ENCODE measurements around the gene C12orf50.
"Not testable (repeated sequence)": the region's sequence is repeated elsewhere in the genome, so short reads cannot be mapped to it uniquely, and the experiment has no call there.

The C12orf50 gene

GRCh38 chr12:88029093-88029665, at the start of gene C12orf50:
Gene C12orf50, minus strand, starts transcription at chr12:88029401. Its CDS starts 2,439 bp downstream, at chr12:88026962.
- no peak for DNase-seq

GRCh38 chr12:88067301-88067700, 38.1 kb upstream of the C12orf50 start:
- DNase-seq: no peak

GRCh38 chr12:88063375-88063774, 34.2 kb upstream of the C12orf50 start:
- no peak for DNase-seq

GRCh38 chr12:88062474-88062873, 33.3 kb upstream of the C12orf50 start:
- no peak for DNase-seq

GRCh38 chr12:88058719-88059077, 29.5 kb upstream of the C12orf50 start:
- no peak for DNase-seq

GRCh38 chr12:88057994-88058718, 29.0 kb upstream of the C12orf50 start:
- no peak for DNase-seq

- DNase-seq: no peak
Observed at GRCh38 chr12:88056571-88056970, 27.4 kb upstream of the C12orf50 start.

- no peak for DNase-seq
Observed at GRCh38 chr12:88052686-88053085, 23.5 kb upstream of the C12orf50 start.

- no peak for DNase-seq
Observed at GRCh38 chr12:88044035-88044434, 14.8 kb upstream of the C12orf50 start.

- no peak for DNase-seq
Observed at GRCh38 chr12:88037770-88038169, 8.6 kb upstream of the C12orf50 start.

GRCh38 chr12:88036353-88036965, 7.3 kb upstream of the C12orf50 start:
- DNase-seq: no peak

GRCh38 chr12:88035907-88036289, 6.7 kb upstream of the C12orf50 start:
- no peak for DNase-seq

GRCh38 chr12:88035271-88035906, 6.2 kb upstream of the C12orf50 start:
- peak; percentile 89 for DNase-seq

GRCh38 chr12:88031161-88031560, 2.0 kb upstream of the C12orf50 start:
- not testable (repeated sequence) for DNase-seq

GRCh38 chr12:88026196-88026595, 3.0 kb downstream of the C12orf50 start:
- no peak for DNase-seq

- DNase-seq: no peak
Observed at GRCh38 chr12:88017964-88018363, 11.2 kb downstream of the C12orf50 start.

- no peak for DNase-seq
Observed at GRCh38 chr12:88015825-88016224, 13.4 kb downstream of the C12orf50 start.

- no peak for DNase-seq
Observed at GRCh38 chr12:88011755-88012154, 17.4 kb downstream of the C12orf50 start.

GRCh38 chr12:88006351-88006750, 22.9 kb downstream of the C12orf50 start:
- no peak for DNase-seq

- DNase-seq: no peak
Observed at GRCh38 chr12:88001327-88001726, 27.9 kb downstream of the C12orf50 start.

- peak; percentile 26 for DNase-seq
Observed at GRCh38 chr12:87995581-87996178, 33.5 kb downstream of the C12orf50 start.

GRCh38 chr12:87991483-87991882, 37.7 kb downstream of the C12orf50 start:
- no peak for DNase-seq

GRCh38 chr12:87988534-87988933, 40.7 kb downstream of the C12orf50 start:
- no peak for DNase-seq

All from stimulated activated CD4-positive, alpha-beta T cell treated with anti-CD3 and anti-CD28 coated beads, Interleukin-4, amount 100 ng/mL, for 24 hours (primary cell).